Left cardiac atrium (tissue), 4 donors: ENCODE data around the gene PHACTR2. TPM values are rescaled to one million over a fixed set of nuclear protein-coding genes. Genes with fewer than 3 reads are reported as not detected.
"Not testable (repeated sequence)": the region's sequence is repeated elsewhere in the genome, so short reads cannot be mapped to it uniquely, and the experiment has no call there.

ENCODE experiments used
- ATAC-seq, 2 donors: fragments of 200-7000 bp; cut with Tn5 transposase; one replicate each; pipeline ENCODE4 v1.9.1; 2020; ENCODE audit warnings: mild to moderate bottlenecking in 2 of 2, moderate library complexity in 2 of 2
- DNase-seq: peaks from one replicate; pipeline ENCODE4 v3.0.0-alpha.2; 2020
- intact Hi-C, 2 donors: fragments of 100-400 bp; cut with DNase I; formaldehyde crosslinking; loops; one replicate each; pipeline versions ENCODE4 v1.14.1 to v1.15.1; 2022 to 2023
- total RNA-seq, 2 donors: library from RNA; stranded (reverse); fragmentation: NEBNext Ultra II Directional; extraction: Animal tissue kit (Norgen Biotek cat#: 25700); gene quantifications; one replicate each; pipeline ENCODE4 v1.2.1, GENCODE V29; 2021
- donor health status: DM: no; HTN: yes; CAD: no.
- donor health status: DM: no; HTN: yes; CAD: no; lungs with severe emphysema.
- donor health status: DM: yes; HTN: yes; CAD: no.
- donor health status: Dilated cardiomyopathy.

PHACTR2 gene
- total RNA-seq, 2 donors from 2014 or later: 53.9 to 56.7 TPM

DNA sequence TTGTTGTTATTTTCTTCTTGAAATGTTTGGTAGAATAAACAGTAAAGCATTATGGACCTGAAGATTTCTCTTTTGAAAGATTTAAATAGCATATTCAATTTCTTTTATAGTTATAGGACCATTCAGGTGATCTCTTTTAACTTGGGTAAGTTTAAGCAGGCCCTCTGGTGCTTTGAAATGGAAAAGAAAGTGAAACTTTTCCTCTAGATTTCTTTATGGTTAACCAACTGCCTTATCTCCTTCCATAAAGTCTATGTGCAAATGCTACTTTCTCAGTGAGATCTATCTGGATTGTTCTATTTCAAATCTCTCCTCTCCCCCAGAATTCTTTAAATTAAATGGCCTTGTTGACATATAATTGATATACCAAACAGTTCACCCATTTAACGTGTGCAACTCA, 54.0 kb downstream of the PHACTR2 start:
- DNase-seq (no peak), ATAC-seq (no peak)
- intact Hi-C loops: no loop called here

DNA sequence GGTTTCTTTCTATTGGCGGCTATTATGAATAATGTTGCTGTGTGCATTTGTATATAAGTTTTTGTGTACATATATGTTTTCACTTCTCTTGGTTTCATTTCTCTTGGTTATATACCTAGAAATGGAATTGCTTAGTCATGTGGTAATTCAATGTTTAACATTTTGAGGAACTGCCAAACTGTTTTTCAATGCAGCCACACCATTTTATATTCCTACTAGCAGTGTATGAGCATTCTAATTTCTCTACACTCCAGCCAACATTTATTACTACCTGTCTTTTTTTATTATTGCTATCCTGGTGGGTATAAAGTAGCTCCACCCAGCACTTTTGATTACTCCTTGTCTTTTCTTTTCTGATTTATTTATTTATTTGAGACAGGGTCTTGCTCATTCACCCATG, 54.8 kb downstream of the PHACTR2 start:
- ATAC-seq: no peak
- DNase-seq: no peak
- intact Hi-C loops: no loop called here

DNA sequence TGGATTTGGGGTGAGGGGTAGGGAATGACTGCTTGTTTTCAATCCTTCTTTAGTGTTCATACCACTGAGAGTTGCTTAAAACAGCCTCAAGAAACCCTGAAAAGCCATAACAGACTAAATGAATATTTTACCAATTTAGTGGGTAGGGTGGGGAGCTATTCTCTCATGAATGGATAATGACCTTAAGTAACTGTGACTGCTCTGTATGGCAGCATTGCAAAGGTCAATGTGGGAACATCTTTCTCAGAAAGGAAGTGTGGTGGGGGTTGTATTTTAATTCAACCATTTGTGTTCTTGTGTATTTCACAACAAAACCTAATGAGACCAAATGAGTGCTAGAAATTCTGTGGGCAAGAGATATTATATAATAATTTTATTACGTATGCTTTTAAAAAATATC, 55.7 kb downstream of the PHACTR2 start:
- ATAC-seq (no peak), DNase-seq (no peak)
- intact Hi-C loops: no loop called here

DNA sequence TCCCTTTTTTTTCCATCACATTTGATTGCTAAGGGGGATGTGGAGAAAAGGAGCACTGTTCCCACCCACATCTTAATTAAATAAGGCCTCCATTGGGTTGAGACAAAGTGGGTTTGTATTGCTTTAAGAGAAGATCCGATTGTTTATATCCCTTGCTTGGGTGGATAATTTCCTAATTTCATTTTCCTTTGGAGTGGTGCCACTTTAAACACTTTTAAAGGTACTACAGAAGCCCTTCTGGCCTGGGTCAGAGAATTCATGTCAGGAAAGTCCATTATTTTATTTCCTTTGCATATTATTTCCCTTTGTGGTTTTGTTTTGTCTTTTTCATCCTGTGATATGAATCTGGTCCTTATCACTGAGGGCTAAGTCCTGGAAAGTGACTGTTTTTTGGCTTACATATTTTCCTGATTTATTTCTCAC, 56.9 kb downstream of the PHACTR2 start:
- intact Hi-C loops: no loop called here
- DNase-seq: no peak
- peak in 1 of 2 donors; percentile 40 for ATAC-seq

DNA sequence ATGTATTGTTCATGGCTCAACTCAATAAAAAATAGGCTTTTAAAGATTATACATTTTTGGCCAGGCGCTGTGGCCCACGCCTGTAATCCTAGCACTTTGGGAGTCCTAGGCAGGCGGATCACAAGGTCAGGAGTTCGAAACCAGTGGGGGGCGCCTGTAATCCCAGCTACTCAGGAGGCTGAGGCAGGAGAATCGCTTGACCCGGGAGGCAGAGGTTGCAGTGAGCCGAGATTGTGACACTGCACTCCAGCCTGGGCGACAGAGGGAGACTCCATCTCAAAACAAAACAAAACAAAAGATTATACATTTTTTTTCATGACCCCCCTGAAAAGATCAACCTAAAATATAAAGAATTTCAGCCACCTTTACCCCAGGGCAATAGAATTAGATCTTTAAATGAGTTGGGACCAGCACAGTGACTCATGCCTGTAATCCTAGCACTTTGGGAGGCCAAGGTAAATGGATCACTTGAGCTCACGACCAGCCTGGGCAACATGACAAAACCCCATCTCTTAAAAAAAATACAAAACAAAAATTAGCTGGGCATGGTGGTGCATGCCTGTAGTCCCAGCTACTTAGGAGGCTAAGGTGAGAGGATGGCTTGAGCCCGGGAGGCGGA, 60.4 kb downstream of the PHACTR2 start:
- intact Hi-C loops, ATAC-seq, DNase-seq: not testable (repeated sequence)

DNA sequence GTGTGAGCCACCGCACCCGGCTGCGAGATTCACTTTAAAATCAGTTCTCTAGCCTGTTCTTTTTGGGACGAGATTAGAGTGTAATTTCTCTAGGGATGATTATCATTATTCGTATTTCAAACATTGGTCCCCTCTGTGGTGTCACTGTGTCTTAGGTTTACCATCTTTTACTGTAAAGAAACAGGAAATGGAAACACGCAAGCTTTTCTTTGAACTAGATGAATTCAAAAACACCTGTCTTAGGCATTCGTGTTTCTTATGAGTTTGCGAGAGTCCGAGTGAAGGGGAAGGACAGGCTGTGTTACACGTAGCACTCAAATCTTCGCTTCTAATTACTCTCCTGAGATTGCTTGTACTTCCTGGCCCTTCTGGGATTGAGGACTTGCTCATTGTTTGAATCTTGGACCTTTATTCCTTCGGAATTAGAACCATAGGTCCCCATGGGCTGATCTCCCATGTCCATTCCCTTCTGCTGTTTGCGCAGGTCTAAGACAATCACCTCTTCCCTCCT, 61.6 kb downstream of the PHACTR2 start:
- intact Hi-C loops: no loop called here
- no peak for ATAC-seq
- no peak for DNase-seq

DNA sequence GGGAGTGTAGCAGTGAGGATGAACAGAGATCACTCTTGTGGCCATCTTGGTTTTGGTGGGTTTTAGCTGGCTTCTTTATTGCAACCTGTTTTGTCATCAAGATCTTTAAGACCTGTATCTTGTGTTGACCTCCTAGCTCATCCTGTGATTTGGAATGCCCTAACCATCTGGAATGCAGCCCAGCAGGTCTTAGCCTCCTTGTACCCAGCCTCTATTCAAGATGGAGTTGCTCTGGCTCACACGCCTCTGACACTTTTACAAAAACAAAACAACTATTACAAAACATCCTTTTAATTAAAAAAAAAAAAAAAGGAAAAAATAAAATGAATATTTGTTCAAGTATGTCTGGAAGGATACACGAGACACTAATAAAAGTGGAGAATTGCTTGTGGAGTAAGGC, 62.4 kb downstream of the PHACTR2 start:
- ATAC-seq (no peak), DNase-seq (no peak)
- intact Hi-C loops: no loop called here

DNA sequence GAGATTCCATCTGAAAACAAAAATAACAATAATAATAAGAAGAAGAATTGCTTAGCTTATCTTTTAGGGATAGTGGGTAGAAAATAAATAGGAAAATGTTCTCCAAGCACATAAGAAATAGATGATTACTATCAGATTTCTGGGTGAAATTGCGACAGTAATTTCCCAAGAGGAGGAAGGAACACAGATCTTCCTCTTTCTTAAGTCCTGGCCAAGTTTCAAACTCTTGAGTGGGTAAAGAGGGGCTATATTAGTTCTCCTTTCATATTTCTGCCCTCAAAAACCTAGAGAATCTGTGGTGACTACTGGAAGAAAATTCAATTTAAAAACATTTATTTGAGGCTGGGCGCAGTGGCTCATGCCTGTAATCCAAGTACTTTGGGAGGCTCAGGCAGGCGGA, 63.7 kb downstream of the PHACTR2 start:
- intact Hi-C loops: no loop called here
- no peak for ATAC-seq
- DNase-seq: no peak

DNA sequence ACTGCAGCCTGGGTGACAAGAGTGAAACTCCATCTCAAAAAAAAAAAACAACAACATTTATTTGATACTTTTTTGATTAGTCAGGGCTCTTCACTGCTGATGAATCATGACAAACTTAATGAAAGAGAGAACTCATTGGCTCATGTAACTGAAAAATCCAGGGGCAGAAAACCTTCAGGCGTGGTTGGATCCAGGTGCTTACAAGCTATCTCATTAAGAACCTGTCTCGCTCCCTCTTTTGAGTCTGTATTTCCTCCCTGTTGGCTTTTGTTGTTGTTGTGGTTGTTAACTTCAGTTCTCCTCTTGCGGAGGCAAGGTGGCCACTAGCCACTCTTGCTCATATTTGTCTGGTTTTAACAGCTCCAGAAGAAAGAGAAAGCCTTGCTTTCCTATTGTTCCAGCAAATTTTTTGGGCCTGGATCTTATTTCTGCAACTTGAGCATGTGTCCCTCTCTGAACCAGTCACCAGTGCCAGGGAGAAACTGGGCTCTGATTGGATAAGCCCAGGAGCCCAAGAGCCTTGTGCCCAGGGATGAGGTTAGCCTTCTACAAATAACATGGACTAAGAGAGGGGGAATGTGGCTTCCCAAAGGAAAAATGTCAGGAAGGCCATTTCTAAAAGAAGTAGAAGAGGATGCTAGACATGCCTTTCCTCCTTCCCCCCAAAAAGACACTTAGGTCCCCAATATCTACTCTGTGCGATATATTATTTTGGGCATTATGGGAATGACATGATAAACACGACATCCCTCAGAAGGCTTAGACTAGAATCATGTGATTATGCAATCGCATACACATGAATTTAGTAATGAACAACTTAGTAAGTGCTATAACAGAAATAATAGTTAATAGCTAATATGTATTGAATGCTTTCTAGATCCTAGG, 64.5 kb downstream of the PHACTR2 start:
- ATAC-seq: peak; percentile 18 to 42
- intact Hi-C loops: no loop called here
- DNase-seq: no peak

DNA sequence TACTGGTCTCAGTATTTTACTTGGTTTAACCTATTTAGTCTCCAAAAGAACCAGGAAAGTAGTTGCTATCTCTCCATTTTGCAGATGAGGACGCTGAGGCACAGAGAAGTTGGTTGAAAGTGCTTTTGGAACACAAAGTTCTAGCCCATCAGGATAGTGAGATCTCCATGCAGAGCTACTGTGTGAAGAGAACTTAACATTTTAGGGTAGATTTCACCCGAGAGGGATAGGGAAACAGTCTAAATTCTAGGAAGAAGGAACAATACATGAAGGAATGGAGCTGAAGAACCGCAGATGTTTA, 65.1 kb downstream of the PHACTR2 start:
- no peak for ATAC-seq

DNA sequence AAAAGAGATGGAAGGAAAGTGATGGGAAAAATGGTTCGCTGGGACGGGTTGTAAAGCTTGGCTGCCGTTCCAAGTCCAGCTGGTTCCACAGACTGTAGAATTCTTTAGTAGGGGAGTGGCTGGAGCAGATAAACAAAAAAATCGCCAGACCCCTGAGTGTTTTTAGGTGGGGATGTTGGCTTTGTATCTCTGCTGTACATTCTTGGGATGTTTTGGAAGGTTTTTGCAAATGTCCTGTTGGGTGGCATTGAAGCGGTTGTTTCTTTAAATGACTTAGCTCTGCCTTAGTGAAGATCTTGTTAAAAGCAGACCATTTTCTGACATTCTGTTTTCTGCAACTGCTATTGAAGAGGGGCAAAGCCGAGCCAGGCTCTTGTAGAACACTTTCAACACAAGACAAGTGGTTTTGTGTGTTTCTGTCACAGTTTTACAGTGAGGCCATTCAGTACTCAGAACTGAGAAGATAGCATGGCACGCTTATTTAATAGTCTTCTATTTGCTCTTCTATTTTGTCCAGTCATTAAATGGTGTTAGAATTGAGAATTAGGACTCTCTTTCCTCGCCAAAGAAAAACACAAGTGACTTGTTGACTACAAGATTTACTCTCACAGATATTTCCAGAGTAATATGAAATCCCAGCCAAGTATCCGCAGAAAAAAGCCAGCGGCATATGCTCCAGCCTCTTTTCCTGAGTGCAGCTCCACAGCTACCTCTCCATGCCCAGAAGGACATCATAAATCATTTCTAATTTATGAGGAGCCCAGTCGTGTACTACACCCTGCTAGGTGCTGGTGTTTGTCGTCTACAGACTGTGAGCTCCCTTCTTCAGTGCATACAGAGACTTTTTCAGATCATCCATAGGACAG, 65.8 kb downstream of the PHACTR2 start:
- intact Hi-C loops: no loop called here
- no peak for DNase-seq
- ATAC-seq: peak; percentile 43

More for the DNA sequence above, 65.1 kb downstream of the PHACTR2 start:
- intact Hi-C loops: no loop called here
- DNase-seq: no peak

DNA sequence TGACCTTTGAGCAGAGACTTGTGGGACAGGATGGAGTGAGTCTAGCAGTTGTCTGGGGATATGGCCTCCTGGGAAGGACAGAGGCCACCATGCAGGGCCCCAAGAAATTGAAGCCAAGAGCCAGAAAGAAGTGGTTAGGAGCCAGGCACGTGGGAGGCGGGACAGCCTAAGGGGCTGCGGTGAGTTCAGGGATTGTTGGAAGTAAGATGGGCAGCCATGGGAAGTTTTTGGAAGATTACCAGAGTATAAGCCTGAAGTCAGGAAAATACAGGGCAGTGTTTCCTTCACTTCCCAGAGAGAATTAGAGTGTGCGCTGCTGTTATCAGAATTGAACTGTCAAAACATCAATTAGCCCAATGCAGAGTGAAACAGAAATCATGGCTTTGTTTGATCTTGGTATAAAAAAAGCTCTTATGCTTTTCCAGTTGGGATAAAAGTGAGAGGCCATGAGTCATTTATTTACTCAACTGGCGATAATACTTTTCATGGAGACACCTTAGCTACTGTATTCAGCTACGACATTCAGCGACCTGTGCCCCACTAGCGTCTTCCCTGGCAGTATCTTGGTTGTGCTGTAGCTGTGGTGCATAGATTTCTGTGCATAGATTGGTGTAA, 66.9 kb downstream of the PHACTR2 start:
- peak; percentile 27 to 34 for ATAC-seq
- DNase-seq: no peak
- intact Hi-C loops: no loop called here

DNA sequence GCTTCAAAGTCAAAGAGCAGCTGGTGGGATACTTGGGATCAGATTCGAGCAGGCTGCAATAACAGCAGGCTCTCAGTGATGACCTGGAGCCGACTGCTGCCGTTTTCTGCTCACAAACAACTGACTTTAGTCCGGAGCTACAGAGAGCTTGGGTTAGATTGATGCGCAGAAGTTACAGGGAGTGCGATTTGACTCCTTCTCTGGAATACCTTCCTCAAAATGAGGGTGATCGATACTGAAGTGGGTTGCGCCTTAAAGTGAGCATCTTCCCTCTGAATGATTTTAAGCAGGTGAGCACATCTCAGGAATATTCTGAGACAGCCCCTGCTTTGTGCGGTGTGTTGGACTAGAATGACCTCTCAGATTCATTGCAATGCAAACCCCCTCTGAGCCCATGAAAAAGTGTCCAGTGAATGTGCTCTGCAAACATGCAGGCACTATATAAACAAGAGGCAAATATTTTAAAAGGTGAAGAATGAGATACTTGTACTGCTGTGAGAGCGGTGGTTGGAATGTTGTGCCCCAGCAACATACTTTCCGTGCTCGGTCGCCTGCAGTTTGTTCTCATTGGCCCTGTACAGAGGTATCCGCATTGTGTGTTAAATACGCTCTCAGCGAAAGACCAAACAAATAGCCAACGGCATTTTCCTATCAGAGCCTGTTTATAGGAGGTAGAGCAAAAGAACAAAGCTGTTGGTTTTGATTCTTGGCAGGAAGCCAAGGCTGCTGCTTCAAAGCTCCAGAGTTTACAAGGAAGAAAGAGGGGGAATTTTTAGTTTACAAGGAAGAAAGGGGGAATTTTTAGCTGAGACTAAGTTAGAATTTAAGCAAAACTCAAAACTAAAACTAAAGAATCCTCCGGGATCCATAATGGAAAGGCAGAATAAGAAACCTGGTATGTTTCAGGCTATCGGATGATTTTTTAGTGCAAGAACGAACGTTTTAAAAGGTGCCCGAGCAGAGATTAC, 67.7 kb downstream of the PHACTR2 start:
- peak; percentile 12 to 23 for ATAC-seq
- no peak for DNase-seq
- intact Hi-C loops: no loop called here

DNA sequence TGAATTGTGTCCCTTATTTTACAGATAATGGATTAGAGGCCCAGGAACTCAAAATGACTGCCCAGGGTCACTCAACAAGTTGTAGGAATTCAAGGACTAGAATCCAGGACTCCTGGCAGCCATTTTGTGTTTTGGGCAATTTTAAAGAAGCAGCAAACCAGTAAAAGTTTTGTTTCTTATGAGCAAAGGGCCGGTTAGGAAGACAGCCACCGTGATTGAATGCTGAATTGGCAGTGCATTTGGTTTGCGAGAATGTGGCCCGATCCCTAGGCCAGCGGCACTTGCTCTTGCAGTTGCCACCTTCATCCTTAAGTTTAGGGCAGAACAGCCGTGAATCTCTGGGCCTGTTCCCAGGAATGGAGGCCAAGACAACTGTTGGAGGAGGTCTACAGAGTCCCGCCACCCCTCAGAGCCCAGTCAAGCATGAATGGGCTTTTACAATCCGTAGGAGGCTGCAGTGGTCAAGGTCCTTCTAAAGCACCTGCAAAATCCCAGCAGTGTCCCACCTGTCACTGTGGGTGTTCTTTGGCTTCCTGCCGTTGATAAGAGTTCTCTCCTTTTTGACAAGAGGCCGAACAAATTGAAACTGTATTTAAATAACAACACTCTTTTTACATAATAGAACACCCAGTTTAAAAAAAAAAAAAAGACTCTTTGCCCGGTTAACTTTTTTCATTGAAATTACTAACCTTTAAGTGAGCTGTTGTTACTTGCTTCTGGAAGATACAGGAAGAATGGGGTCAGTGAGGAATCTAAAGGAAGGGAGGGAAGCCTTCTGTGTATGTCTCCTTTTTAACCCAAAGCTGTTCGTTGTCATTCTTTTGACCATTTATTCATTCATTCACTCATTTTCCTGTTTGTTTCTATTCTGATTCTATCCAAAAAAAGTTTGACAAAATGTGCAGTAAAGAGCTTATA, 68.7 kb downstream of the PHACTR2 start:
- intact Hi-C loops: no loop called here
- DNase-seq (no peak), ATAC-seq (no peak)

DNA sequence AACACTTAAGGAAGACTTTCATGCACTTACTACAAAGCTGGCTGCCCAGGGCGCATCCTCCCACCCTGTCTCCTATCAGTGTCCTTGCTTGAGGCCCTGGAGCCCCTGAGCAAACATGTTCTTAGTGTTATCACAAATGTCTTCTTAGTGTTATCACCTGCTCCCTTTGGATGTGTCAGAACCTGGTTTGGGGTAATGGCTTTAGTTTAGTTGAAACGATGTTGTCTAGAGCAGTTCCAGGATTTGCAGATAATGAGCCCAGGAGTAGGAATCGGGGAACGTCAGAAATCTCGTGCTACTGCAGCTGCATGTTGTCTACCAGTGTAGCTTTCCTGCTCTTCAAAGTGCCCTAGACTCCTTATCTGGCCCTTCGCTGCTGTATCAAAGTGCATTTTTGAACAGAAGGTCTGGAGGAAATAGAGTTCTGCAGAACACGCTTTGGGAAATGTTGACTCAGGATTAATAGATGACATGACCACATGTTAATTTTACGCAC, 69.6 kb downstream of the PHACTR2 start:
- intact Hi-C loops: no loop called here
- no peak for ATAC-seq
- no peak for DNase-seq

DNA sequence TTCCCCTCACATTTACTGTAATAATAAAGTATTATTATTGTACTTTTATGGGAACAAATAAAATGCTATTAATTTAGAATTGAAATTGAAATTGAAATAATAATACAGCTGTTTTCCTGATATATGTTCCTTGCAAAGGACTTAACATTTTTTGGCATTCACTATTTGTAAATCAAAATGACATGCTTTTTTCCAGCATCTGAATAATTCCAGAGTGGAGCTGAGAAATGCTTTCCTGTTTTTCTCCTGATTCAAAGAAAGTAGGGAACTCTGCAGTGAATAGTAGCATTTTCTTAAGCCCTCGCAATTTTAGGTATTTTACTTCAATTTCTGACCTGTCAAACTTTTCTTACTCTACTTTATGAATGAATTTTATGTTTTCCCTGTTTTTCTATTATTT, 72.1 kb downstream of the PHACTR2 start:
- intact Hi-C loops: no loop called here
- DNase-seq (no peak), ATAC-seq (no peak)

DNA sequence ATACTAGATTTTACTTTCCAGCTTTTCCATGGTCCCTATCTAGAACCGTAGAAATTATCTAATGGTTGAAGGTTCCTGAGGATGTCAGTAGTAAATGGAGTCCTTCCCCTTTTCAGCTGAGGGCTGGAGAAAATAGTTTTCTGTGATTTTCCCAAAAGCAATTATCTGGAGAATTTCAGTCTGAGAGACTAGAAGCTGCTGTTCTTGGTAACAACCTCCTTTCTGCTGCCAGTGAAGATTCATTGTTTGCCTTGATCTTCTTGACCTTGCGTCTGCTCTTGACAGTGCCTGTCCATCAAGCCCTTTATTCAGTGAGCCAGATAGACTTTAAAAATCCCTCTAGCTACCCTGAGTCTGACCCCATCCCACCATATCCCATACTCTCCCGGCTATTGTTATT, 73.1 kb downstream of the PHACTR2 start:
- DNase-seq: no peak
- no peak for ATAC-seq
- intact Hi-C loops: no loop called here
